ENCODE measurements around the gene SLA2. TPM values are rescaled to one million over a fixed set of nuclear protein-coding genes. Genes with fewer than 3 reads are reported as not detected.

The SLA2 gene
- total RNA-seq, 1 donor from 2014 or later, result 0.67 TPM

DNA sequence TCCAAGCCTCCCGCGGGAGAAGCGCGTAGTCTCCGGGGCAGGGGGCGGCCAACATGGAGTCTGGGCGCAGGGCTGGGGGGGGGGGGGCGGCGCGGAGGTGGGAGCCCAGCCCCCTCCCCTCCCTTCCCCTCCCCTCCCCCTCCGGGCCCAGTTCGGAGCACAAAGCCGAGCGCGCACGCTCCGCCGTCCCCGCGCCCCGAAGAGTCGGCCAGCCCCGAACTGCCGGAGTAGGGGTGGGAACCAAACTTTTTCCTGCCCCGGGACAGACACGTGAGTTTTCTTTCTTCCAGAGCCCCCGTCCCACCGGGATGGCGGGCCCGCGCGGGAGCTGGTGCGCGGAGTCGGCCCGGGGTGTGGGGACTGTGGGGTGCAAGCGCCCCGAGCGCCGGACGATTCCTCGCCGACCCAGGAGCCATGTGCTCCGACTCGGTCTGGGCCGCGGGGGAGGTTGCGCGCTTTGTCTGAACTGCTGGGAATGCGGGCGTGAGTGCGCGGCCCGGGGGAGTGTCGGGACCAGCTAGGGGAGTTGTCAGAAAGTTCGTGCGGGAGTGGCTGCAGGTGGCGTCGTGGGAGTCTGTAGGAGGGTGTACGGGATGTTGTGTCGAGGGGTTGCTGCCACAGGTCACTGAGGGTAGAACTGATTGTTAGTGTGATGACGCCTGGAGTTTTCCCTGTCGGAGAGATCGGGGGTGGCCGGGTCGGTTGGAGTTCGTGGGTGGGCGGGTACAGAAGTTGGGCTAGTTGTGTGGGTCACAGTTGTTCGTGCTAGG, 71.4 kb downstream of the SLA2 start:
- peaks cover 36% of the 10 kb centered on the region for H3K4me1 Mint-ChIP-seq
- ChIA-PET POLR2A (interaction anchor here (0.5 to 9.7 kb wide), 12 partner anchors 9 to 953 kb away, joined by 3 to 268 read pairs (median 7); partner anchors contain the start of genes BLCAP and RAB5IF), CTCF (interaction anchor here (0.8 to 5.3 kb wide), 6 partner anchors 10 to 31 kb away, joined by 3 to 39 read pairs (median 6); partner anchors contain the start of gene RAB5IF)
- peak; percentile 15 for ATAC-seq (ENCODE audit: low read depth)
- no peaks in the 10 kb centered on the region for H3K9me3 Mint-ChIP-seq
- H3K27ac Mint-ChIP-seq, result peak overlapping the region; percentile 86
- peak; percentile 44 for DNase-seq
- H3K4me3 Mint-ChIP-seq, result peak overlapping the region; percentile 90
- TF ChIP-seq, protein P1, sequence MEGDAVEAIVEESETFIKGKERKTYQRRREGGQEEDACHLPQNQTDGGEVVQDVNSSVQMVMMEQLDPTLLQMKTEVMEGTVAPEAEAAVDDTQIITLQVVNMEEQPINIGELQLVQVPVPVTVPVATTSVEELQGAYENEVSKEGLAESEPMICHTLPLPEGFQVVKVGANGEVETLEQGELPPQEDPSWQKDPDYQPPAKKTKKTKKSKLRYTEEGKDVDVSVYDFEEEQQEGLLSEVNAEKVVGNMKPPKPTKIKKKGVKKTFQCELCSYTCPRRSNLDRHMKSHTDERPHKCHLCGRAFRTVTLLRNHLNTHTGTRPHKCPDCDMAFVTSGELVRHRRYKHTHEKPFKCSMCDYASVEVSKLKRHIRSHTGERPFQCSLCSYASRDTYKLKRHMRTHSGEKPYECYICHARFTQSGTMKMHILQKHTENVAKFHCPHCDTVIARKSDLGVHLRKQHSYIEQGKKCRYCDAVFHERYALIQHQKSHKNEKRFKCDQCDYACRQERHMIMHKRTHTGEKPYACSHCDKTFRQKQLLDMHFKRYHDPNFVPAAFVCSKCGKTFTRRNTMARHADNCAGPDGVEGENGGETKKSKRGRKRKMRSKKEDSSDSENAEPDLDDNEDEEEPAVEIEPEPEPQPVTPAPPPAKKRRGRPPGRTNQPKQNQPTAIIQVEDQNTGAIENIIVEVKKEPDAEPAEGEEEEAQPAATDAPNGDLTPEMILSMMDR (IDR thresholded peaks at IDR 0.05), result no peak
- no peaks in the 10 kb centered on the region for H3K27me3 Mint-ChIP-seq
- H3K36me3 Mint-ChIP-seq (ENCODE audit: low read depth), result peaks cover 25% of the 10 kb centered on the region
- intact Hi-C loops (cut with micrococcal nuclease), result loop anchor here (1.0 to 5.0 kb wide), 2 partner anchors 13 to 198 kb away; partner anchors contain the start of gene DSN1

DNA sequence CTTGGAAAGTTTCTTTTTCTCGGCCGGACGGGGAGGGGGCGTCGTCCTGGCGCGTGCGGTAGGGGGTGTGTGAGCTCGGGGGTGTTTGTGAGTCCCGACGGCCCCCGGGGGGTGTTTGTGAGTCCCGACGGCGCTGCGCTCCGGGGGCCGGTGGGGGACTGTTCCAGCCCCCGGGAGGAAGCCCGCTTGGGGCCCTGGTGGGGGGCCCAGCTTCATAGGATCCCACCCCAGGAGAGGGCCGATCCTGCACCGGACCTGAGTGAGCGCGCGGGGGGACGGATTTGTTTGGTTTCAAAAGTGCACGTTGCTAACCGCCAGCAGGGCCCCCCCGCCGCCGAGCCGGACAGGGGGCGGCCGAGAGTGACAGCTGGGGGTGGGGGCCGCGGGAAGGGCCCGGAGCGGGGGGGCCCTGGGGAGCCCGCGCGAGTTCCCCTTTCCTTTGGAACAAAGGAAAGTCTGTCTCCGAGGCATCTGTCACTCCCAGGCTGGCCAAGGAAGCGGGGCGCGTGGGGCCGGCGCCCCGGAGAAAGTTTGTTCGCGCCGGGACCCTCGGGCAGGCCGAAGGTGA, 72.1 kb downstream of the SLA2 start:
- Mint-ChIP-seq H3K27me3 (no peaks in the 10 kb centered on the region), H3K4me1 (peaks cover 36% of the 10 kb centered on the region), H3K9me3 (no peaks in the 10 kb centered on the region), H3K4me3 (peak overlapping the region; percentile 90), H3K36me3 (ENCODE audit: low read depth) (peaks cover 18% of the 10 kb centered on the region), H3K27ac (peak overlapping the region; percentile 69)
- CTCF ChIA-PET, result interaction anchor here (1.8 to 5.3 kb wide), 2 partner anchors 21 to 31 kb away, joined by 11 to 39 read pairs; partner anchors contain the start of gene RAB5IF
- ATAC-seq (ENCODE audit: low read depth) (peak; percentile 4), DNase-seq (peak; percentile 55)
- intact Hi-C loops (cut with micrococcal nuclease), result loop anchor here (1.0 to 5.0 kb wide), 4 partner anchors 18 to 198 kb away; partner anchors contain the start of genes DSN1 and RAB5IF
- POLR2A ChIA-PET, result interaction anchor here (0.6 to 9.7 kb wide), 10 partner anchors 9 to 620 kb away, joined by 3 to 268 read pairs (median 6); partner anchors contain the start of genes RAB5IF and SCAND1
- TF ChIP-seq, protein P1 (IDR thresholded peaks at IDR 0.05), result no peak

DNA sequence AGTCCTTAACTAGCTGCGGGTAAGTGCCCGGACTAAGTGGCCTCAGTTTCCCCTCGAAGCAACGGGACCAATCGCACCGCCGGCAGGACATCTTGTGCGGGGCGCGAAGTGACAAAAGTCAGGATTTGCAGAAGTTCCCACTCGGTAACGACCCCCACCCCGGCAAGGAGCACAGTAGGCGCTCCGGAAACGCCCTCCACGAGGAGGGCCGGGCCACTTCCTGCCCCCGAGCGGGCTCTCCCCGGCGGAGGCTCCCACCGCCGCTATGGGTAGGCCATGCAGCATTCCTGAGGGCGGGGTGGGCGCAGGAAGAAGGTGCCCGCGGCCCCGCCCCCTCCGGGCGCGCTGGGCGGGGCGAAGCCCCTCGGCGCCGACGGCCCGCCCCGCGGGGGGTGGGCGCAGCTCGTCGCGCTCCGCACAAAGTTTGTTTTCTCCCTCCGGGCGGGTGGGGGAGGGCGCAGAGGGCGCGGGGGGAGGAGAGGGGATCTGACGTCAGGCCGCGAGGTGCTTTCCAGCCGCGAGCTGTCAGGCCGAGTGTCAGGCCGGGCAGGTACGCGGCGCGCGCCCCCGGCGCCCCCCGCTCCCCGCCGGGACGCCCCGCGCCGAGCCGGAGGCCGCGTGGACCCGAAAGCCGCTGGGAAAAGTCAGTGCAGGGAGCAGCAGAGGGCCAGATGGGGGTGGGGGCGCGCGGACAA, 72.7 kb downstream of the SLA2 start, which contains the start of gene TGIF2:
Gene TGIF2 (plus strand): TSS at position 495 of the 695 bp plus-strand sequence. CDS start 5,178 bp downstream, outside the sequence.
- H3K4me1 Mint-ChIP-seq, result peaks cover 36% of the 10 kb centered on the region
- TF ChIP-seq, protein P1 (IDR thresholded peaks at IDR 0.05), result no peak
- DNase-seq (peak; percentile 92), ATAC-seq (ENCODE audit: low read depth) (peak; percentile 77)
- H3K36me3 Mint-ChIP-seq (ENCODE audit: low read depth), result peaks cover 12% of the 10 kb centered on the region
- ChIA-PET CTCF (interaction anchor here (1.8 to 5.3 kb wide), 2 partner anchors 21 to 32 kb away, joined by 11 to 39 read pairs; partner anchors contain the start of gene RAB5IF), POLR2A (interaction anchor here (0.6 to 9.7 kb wide), 16 partner anchors 13 to 619 kb away, joined by 3 to 268 read pairs (median 4); partner anchors contain the start of genes RAB5IF, SCAND1 and SLA2)
- peak within 1 kb of the TSS; percentile 90 for H3K4me3 Mint-ChIP-seq
- no peaks in the 10 kb centered on the region for H3K27me3 Mint-ChIP-seq
- intact Hi-C loops (cut with micrococcal nuclease), result loop anchor here (1.0 to 5.0 kb wide), 4 partner anchors 17 to 199 kb away; partner anchors contain the start of genes DSN1 and RAB5IF
- no peaks in the 10 kb centered on the region for H3K9me3 Mint-ChIP-seq
- H3K27ac Mint-ChIP-seq, result peak within 1 kb of the TSS; percentile 91

DNA sequence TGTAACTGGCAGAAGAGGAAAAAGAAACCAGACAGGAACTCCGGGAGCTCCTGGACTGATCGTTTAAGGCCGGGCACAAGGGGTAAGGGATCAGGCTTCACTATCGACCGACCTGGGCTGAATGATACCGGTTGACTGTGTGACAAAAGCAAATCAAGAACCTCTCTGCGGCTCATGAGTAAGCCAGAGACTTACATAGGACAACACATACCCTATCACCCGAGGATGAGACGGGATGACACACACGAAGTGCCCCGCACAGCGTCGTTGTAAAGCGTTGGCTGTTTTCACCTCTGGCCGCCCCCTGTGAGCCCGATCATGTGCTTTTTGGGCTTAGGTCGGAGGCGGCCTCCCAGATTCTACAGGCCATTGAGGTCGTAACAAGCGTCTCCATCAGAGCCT, 73.3 kb downstream of the SLA2 start:
- Mint-ChIP-seq H3K4me1 (peaks cover 36% of the 10 kb centered on the region), H3K27ac (peak overlapping the region; percentile 91), H3K9me3 (no peaks in the 10 kb centered on the region), H3K36me3 (ENCODE audit: low read depth) (peaks cover 12% of the 10 kb centered on the region), H3K4me3 (peak overlapping the region; percentile 83), H3K27me3 (no peaks in the 10 kb centered on the region)
- intact Hi-C loops (cut with micrococcal nuclease), result loop anchor here (1.0 to 5.0 kb wide), 5 partner anchors 16 to 618 kb away; partner anchors contain the start of genes DSN1, RAB5IF and SCAND1
- TF ChIP-seq, protein P1 (IDR thresholded peaks at IDR 0.05), result no peak
- DNase-seq (peak; percentile 26), ATAC-seq (ENCODE audit: low read depth) (peak; percentile 30)
- ChIA-PET CTCF (interaction anchor here (1.8 to 5.3 kb wide), 2 partner anchors 22 to 33 kb away, joined by 11 to 39 read pairs; partner anchors contain the start of gene RAB5IF), POLR2A (interaction anchor here (0.6 to 9.7 kb wide), 14 partner anchors 12 to 619 kb away, joined by 3 to 268 read pairs (median 4); partner anchors contain the start of genes RAB5IF, SCAND1 and SLA2)
